GM21390 (cell line): Measurements from ENCODE around the gene KCTD21.
"Not testable (repeated sequence)": the region's sequence is repeated elsewhere in the genome, so short reads cannot be mapped to it uniquely, and the experiment has no call there.

Experiments used
- ATAC-seq: cut with Tn5 transposase; IDR thresholded peaks from one replicate; pipeline ENCODE4 v1.9.1; 2021; ENCODE audit not compliant: unreplicated experiment

KCTD21 gene

GRCh38 chr11:78179459-78180071, 8.9 kb downstream of the KCTD21 start:
- ATAC-seq = no peak

- no peak for ATAC-seq
Observed at GRCh38 chr11:78177216-78177615, 11.2 kb downstream of the KCTD21 start.

DNA sequence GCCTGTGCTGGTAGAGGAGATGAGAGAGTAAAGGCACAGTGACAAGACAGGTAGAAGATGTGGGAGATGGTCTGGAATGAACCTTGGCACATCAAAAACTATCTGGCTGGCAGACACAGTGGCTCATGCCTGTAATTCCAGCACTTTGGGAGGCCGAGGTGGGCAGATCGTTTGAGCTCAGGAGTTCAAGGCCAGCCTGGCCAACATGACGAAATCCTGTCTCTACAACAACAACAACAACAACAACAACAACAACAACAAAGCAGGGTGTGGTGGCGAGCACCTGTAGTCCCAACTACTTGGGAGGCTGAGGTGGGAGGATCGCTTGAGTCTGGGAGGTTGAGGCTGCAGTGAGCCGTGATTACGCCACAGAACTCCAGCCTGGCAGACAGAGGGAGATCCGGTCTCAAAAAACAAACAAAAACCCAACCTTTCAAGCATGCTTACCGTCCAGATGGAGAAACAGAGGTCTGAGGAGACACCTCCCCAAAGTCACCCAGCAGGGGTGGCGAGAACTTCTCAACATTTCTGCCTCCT, 11.8 kb downstream of the KCTD21 start:
- ATAC-seq = no peak

- not testable (repeated sequence) for ATAC-seq
Observed at GRCh38 chr11:78175862-78176261, 12.6 kb downstream of the KCTD21 start.

DNA sequence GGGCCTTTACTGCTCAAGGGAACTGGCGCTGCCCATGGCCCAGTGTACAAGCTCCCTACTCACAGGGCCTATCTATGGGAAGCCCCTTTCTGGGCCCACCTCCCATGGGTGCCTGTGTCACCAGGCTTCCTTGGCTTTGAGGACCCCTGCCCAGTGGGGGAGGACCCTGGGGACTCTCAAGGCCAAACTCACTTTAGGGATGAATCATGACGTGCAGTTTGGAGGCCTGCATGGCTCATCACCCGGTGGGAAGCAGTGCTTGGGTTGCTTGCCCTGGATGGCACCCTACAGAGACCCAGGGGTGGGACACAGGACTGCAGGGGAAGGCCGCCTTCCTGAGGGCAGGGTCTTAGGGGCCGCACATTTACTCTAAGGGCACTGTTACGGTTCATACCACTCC, 16.5 kb downstream of the KCTD21 start:
- no peak for ATAC-seq

GRCh38 chr11:78170874-78171549, 17.4 kb downstream of the KCTD21 start:
- ATAC-seq = no peak

- ATAC-seq = no peak
Observed at GRCh38 chr11:78170413-78170812, 18.0 kb downstream of the KCTD21 start.

DNA sequence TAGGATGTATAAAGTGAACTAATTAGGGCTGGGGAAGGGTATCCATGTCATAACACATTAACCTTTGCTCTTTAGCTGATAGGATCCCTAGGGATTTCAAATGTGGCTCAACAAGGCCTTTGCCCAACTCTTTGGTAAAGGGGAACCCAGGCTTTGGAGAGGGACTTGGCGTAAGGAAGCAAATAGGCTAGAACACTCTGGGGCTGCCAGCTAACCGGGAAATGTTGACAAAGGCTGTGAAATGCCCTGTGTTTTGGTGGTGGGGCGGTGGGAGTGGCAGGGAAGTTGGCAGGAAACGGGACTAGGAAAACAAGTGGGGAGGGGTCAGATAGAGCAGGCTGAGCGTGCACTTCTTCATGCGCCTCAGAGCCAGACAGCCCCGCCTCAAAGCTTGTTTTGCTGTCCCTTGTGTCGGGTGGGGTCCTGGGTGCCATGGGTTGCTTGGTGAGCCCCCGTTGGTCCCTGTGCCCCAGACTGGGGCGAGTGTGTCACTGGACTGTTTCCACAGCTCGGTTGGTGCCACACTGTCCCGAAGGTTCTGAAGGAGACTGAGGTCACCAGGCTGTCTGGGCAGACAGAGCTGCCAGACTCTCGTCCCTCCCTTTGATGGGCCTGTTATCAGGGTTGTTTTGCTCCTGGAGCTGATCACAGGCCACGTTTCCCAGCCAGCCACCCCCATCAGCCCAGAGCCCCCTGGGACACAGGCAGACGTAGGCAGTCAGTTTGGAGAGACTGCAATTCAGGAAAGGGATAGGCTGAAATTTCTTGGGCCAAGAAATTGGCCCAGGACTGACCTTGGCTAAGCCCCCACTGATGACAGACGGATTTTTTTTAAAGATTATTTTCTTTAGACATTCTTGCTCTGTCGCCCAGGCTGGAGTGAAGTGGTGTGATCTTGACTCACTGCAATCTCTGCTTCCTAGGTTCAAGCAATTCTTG, 19.6 kb downstream of the KCTD21 start:
- no peak for ATAC-seq

GRCh38 chr11:78166855-78167469, 21.5 kb downstream of the KCTD21 start:
- ATAC-seq = no peak

DNA sequence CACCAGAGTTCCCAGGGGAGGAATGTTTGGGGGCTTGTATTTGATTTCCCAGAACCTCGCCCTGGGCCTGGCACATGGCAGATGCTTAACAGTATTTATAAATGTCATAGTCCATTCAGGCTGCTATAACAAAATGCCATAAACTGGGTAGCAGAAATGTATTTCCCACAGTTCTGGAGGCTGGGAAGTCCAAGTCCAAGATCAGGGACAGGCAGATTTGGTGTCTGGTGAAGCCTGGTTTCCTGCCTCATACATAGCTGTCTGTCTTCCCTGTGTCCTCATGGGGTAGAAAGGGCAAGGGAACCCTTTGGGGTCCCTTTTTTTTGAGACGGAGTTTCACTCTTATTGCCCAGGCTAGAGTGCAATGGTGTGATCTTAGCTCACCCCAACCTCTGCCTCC, 24.0 kb downstream of the KCTD21 start:
- ATAC-seq = no peak

- ATAC-seq = no peak
Observed at GRCh38 chr11:78163828-78164227, 24.6 kb downstream of the KCTD21 start.

DNA sequence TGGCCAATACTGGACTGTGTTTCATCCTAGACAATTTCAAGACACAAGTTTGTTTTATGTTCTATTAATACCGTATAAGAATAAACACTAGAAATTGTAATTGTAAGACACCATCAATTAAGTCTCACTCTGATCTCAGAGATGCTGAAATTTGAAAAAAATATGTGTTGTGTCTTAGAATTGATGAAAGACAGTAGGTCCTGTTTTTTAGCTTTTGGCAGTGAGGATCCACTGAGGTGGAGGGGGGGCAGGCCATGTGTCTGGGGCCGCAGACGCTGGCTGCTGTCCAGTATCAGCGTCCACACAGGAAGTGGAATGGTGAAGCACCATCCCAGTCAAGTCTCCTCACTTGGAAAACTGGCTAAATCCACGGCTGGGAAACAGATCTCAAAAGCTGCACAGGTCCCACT, 26.5 kb downstream of the KCTD21 start:
- ATAC-seq = no peak

DNA sequence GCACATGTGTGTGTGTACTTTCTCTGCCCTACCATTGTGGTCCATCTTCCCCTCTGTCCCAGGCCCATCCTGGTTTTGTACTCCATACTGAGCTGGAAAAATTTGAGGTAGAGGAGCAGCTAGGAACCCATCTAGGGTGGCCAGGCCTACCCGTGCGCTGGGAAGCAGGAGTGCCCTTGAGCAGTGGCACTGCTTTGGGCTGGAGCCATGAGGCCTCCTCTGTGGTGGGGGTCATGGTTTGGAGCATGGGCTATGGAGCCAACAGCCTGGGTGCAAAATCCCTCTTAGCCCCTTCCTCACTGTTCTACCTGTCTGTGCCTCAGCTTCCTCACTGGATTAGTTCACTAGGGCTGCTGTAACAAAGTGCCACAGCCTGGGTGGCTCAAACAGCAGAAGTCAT, 27.1 kb downstream of the KCTD21 start:
- no peak for ATAC-seq

GRCh38 chr11:78160557-78160956, 27.9 kb downstream of the KCTD21 start:
- ATAC-seq = no peak

GRCh38 chr11:78158987-78159652, 29.3 kb downstream of the KCTD21 start:
- no peak for ATAC-seq

DNA sequence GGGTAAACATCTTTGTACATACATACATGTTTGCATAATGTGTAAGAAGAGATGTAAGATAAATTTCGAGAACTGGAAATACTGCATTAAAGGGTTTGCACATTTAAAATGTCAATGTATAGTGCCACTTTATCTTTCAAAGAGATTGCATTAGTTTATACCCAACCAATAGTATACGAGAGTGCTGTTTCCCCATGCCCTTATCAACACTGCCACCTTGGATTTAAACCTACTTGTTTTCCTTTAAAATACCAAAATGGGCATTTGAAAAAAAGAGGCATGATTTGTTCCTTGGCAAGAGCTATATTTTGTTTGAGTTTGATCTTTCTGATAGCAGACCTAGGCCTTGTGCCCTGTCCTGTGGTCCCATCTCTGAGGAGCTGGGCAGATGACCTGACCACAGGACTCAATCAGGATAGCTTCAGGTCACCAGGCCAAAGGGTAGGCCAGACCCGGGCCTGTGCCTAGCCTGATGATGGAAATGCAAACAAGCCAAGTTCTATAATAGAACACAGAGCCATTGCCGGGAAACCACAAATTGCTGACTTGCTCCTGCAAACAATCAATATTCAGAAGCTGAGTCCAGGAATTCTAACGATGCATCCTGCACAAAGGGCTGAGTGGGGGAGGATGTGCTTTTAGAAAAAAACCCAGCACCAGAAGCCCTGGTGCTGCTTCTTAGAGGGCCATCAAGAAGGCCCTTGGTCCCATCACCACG, 32.1 kb downstream of the KCTD21 start:
- ATAC-seq = no peak

DNA sequence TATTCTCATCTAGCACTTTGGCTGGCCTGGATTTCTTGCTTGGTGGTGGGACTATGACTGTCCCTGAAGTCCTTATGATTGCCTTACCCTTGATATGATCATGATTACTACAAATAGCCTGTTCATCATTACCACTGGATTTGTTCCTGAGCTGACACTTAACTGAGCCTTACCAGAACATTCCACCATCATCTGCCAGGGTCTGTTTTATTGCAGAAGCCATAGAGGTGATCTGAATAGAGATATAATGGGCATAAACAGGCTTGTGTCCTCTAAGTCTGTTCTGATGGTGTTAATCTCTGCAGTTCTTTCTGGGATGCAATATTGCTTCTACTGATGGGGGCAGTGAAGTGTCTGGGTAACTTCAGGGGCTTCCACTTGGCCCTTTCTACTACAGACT, 36.6 kb downstream of the KCTD21 start:
- no peak for ATAC-seq

DNA sequence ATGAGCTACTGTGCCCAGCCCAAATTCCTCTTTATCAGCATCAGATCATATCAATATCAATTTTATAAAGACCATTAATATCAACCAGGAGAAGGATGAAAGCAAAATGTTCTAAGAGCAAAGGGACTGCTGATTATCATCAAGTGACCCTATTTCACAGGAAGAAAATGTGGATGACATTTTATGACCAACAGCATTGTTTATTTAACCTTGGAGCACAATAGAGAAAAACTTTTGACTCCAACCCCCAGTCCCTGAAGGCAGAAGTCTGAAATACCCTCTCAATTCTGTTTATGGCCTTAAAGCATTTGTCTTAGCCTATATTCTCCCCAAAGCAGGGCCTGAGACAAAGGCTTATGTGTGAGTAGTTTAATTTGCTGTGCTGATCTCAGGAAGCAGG, 37.7 kb downstream of the KCTD21 start:
- ATAC-seq = no peak

DNA sequence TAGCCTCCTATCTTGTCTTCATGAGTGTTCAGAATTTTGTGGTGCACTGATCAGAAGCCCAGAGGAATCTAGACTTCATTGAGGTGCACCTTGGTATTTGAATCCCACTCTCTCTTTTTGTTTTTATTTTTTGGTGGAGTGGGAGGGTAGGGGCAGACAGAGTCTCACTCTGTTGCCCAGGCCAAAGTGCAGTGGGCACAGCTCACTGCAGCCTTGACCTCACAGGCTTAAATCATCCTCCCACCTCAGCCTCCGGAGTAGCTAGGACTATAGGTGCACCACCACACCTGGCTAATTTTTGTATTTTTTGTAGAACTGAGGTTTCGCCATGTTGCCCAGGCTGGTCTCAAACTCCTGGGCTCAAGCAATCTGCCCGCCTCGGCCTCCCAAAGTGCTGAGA, 38.1 kb downstream of the KCTD21 start:
- ATAC-seq = no peak

GRCh38 chr11:78149646-78150045, 38.8 kb downstream of the KCTD21 start:
- no peak for ATAC-seq
